ENCODE results near the gene COL5A2.

- TF ChIP-seq SP1 (IDR thresholded peaks at IDR 0.05), result no peak
- TF ChIP-seq TARDBP (IDR thresholded peaks at IDR 0.05), result no peak
- TF ChIP-seq FOXA1 (IDR thresholded peaks at IDR 0.05), result no peak
- no peak for TF ChIP-seq LEF1 (IDR thresholded peaks at IDR 0.05; ENCODE audit: borderline replicate concordance)
- no peak for TF ChIP-seq SUZ12 (IDR thresholded peaks at IDR 0.05)
- TF ChIP-seq FOXM1 (IDR thresholded peaks at IDR 0.05; ENCODE audit: borderline replicate concordance), result no peak
- TF ChIP-seq CTBP1 (IDR thresholded peaks at IDR 0.05; ENCODE audit: borderline replicate concordance), result no peak
- TF ChIP-seq ARNT (IDR thresholded peaks at IDR 0.05), result no peak
- TF ChIP-seq BHLHE40 (IDR thresholded peaks at IDR 0.05; ENCODE audit: borderline replicate concordance), result no peak
- no peak for TF ChIP-seq ZNF384 (IDR thresholded peaks at IDR 0.05)
- no peak for TF ChIP-seq ELF4 (IDR thresholded peaks at IDR 0.05)
- no peak for TF ChIP-seq L3MBTL2 (conservative IDR thresholded peaks at IDR 0.05)
Measured at GRCh38 chr2:189165656-189166380, 13.7 kb downstream of the COL5A2 start.
